Measurements from ENCODE around the gene ABCA4.

ABCA4 gene

DNA sequence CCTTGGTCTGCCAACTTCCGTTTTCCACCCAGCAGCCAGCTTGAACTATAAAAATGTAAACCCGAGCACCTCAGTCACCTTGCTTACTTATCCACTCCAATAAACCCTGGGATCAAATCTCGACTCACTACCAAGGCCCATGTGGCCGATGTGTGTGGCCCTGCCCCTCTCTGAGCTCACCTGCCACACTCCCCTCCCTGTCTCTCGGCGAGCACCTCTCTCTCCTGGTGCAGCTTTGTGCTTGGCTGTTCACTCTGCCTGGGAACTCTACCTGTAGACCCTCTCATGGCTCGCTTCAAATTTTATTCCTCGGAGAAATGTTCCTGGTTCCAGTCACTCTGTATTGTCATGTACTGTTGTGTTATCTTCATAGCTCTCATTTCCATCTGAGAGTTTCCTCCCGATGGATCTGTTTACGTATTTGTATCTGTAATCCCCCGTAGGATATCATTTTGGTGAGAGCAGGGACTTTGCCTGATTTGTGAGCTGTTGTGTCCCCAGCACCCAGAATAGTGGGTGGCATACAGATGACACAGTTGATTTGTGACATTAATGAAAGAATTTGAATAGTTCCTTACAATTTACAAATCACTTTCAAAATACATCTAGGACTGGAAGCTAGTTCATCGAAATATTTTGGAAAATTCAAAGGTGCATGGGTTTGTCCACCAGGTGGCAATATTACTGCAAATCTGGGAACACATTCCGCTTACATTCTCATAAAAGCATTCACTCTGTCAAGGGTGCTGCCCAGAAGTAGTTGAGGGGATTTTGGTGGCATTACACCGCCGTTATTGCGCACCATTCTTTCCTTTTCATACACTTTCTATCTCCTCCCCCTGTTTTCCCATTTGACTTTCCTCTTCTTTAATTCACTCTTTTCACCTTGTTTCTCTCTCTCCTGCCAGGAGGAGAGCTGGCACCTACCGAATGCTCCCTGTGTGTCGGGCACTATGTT is 95.3 kb downstream of the ABCA4 start:
- DNase-seq = no peak

DNA sequence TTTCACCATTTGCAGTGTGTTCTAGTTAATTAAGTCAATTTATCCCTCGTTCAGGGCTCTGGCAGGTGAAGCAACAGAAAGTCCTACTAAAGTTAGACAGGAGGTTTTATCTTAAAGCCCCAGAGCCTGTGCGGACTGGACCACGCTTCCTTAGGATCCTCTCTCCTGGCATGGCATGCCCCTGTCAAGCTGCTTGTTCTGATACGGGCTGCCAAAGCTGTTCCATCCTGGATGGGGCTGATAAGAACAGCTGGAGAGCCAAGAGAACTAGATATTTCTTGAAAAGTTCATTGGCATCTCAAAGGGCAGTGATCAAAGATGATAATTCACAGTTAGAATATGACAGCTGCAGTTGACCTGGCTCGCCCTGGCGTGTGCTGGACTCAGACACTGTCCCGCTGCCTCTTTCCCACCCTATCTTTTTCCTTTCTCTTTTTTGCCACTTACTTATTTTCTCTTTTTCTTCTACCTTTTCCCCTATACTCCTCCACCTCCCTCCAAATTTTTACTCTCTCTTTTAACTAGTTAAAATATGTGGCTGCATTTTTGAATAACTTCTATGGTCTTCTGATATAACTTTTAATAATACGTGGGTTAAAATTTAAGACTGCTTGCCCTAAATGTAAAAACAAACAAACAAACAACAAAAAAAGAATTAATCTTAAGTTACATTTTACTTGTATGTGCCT is 96.7 kb downstream of the ABCA4 start:
- no peak for DNase-seq

DNA sequence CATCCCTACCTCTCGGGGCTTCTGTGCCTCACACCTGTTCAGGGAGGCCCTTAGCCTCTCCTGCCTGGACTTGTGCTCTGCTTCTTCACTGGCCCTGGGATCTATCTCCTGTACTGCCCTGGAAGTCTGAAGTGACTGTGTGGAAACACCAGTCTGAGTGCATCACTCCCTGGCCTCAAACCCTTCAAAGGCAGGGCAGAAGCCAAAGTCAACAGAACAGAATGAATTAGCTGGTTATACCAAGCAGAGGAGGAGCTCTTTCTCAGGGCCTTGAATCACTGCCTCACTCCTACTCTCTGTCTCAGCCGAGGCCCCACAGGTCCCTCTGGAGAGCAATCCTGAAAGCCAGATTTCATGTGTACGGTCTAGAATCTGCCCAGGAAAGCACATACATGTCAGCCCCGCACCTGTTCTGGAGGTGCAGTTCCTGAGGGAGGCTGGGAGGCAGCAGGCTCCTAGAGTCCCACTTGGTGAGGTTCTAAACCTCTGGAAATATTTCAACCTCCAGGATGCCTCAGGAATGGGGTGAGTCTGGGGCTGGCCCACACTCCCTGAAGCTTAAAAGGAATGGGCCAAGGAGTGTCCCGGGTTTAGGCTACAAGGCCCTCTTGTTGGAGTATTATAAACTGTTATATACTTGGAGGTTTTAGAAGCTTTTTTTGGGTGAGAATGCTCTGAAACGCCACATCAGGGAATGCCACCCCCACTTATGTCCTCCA is 98.3 kb downstream of the ABCA4 start:
- no peak for DNase-seq

DNA sequence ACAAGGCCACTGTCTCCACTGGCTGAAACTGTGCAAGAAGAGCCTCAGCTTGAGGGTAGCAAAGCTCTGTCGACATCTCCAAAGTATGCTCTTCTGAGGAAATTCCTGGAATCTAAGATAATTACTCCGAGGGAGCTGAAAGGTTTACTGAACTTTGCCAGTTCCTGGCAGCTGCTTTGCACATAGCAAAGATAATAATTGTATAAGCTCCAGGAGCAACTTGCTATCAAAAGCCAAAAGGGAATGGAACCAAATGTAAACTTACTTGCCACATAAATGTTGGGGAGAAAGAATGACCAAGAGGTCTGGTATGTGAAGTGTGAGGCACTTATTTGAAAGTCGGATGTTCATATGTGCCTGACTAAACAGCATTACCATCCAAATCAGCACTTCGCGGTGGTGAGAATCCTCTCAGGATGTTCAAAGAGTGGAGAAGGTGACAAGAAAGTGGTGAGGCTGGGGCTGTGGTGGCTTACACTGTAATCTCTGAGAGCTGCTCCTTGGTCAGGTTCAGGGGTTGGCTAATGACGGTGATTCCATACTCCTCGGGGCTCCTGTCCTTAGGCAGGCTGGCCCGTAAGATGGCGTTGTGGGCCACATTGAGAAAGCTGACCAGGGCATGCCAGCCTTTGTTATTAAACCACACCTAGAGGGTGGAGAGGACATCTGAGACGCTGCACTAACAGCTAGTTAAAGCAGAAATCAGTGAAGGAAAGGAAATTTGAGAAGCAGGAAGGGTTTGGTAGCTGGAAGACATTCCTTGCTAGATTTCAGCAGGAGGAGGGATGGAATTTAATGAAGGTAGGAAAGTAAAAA is 100.0 kb downstream of the ABCA4 start:
- DNase-seq = no peak

DNA sequence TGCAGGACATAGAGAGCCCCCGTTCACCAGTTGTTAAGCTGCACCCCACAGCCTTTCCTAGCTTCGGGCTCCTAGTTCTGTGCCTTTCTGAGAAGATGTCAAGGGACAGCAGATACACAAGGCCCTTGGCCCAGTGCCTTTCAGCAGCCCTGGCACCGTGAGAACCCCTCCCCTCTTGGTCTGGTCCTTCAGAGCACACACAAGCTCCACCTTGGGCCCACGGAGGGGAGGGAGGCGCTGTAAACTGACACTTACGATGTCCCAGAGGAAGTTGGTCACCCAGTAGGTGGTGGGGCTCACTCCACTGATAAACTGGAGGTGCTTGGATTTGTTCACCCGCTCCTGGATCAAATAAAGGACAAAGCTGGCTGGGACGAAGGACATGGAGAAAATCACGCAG is 101.6 kb downstream of the ABCA4 start:
- DNase-seq = no peak

DNA sequence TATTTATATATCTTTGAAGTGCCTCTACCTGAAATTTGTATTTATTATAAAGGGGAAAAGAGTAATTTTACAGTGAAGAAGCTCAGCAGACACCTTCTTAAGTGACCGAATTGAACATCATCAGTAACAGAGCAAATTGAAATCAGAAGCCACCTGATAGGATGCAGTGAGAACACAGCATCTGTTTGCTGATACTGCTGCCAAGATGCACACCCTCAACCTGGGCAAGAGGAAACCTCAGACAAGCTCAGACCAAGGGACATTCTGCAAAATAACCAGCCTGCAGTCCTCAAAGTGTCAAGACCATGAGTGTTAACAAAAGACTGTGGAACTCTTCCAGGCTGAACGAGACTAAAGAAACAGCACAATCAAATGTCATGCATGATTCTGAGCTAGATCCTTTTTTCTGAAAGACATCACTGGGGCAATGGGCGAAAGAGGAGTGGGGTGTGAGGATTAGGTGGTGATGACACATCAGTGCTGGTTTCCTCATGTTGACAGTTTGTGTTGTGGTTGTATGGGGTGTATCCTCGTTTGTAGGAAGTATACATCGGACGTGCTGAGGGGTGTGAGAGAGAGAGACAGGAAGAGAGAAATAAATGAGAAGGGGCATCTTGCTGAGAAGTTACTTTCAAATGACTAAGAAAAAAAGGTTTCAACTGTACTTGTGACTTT is 103.7 kb downstream of the ABCA4 start:
- peak; percentile 7 for DNase-seq

DNA sequence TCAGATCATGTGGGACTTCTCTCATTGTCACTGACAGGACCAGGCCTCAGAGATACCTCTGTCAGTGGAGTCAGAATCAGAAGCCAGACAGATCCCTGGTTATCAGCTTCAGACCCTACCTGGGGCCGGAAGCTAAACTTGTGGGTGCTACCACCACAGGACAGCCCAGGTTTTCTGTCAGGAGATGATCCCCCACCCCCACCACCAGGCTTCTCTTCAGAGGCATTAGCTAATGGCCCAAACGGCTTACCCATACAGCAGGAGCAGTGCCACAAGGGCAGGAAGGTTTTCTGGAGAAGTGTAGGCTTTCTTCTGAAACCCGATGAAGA is 105.5 kb downstream of the ABCA4 start:
- no peak for DNase-seq

DNA sequence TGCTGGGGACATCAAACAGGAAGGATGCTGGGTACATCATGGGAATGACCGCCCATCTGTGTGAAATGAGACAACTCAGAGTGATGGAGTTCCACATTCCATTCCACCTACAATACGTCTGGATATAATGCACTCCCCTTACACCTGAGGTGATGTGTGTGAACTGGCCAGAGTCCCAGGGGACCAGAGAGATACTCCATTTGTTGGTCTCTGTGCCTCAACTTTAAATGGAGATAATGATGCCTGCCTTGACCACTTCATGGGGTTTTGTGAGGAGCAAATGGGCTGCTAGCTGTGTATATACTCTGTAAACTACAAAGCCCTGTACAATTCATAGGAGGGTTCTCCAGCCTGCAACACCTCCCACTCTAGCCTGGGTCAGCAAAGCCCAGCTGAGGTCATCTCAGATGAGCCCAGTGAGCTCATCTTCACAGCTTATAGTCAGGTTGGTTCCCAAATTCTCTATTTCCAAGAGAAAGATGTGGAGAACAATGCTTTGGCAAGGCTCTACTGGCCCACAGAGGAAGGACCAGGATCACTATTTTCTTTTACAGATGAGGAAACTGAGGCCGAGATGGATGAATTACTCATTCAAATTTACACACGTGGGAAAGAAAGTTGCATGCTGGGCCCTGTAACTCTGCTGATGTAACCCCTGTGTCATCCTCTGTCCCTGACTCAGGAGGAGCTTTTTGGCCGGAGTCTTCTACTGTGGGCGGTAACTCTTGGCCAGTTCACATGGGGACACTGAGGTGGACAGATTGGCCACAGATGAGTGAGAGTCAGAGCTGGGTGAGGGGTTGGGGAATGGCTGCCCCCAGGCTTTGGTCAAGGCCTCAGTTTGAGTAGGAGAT is 106.1 kb downstream of the ABCA4 start:
- DNase-seq = no peak

DNA sequence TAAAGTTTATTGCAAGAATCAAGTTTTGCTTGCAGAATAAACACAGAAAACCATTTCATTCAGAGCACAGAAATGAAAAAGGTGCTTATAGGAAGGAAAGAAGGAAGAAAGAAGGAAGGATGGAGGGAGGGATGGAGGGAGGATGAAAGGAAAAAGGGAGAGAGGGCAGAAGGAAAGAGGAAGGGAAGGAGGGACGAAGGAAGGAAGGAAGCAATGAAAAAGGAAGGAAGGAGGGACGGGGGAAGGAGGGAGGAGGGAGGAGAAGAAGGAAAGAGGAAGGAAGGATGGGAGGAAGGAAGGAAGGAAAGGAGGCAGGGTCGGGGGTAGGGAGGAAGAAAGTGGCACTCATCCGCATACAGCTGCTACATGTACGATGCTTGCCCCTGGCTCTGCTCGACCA is 106.9 kb downstream of the ABCA4 start:
- no peak for DNase-seq

DNA sequence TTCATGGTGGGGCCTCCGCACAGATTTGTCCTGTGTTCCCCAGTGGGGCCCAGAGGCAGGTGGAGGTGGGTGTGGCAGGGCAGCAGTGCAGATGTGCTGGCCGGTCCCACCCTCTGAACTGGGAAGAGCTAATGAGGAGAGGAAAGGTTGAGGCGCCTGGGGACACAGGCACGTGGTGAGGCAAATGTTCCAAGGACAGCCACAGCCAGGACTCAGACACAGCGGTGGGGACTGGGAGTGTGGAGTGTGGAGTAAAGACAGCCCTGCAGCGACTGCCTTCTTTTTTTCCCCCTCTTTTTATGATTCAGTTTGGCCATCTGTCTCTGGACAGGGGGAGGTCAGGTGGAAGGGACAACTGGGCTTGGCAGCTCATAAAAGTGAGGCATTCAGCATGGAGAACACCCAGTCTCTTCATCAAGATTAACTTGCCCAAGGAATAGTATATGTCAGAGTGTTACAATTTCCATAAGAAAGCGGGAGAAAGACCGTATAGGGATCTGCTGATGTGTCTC is 107.5 kb downstream of the ABCA4 start:
- no peak for DNase-seq

DNA sequence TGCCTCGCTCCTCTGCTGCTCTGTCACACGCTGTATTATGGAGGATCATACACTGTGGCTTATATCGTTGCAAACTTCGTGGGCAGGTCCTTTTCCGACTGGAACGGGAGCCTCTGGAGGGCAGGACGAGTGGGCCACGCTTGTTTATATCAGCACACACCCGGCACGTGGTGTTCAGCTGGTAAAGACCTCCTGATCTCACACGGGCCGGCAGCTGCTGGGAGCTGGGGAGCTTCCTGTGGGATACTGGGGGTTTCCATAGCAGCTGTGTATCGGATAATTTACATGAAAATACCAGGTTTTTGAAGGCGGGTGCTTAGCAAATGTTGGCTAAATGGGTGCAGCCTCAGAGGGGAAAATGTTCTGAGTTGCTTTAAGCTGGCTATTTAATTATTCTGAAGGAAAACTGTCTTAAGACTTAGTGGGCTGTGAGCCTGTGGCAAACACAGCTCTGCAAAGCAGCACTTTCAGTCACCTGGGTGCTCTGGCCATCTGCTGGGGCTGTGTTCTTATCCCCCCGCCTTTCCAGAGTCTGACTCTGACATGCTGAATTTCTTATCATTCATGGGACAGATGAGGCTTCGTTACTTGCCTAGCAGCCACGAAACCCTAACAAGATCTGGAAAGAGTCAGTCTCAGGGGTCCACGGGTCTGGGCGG is 108.1 kb downstream of the ABCA4 start:
- DNase-seq = no peak

DNA sequence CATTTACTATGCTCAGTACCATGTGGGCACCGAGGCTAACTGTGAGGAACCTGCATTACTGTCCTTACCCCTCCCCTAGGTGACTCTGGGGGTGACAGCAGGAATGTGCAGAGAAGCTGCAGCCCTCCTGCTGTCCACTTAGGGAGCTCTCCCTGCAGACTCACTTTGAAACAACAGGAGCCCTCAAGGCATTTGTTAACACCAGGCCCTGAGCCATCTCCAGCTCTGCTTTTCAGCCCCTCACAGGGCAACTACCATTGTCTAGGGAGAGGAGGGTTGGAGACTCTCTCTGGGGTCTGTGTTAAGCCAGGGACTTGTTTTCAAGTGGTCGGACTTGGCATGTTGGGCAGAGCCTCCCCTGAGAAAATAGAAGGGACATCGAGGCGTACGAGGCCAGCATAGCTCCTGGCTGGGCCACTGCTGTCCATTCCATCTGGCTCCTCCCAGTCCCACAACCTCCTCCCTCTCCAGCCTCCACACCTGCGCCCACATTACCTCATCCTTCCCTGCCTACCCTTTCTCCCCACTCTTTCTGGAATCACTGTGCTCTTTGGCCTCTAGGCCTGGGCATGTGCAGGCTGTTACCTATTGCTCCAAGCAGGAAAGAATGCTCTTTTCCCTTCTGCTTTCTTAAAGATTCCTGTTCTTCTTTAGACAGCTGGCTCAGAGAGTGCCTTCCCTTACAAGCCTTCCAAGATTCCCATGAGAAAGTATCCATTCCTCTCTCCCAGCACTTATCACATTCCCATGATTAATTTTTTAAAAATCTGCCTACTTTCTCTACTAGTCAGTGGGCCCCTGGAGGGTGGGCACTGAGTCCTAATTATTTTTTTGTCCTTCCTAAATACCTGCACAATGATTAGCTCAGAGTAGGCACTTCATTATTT is 109.0 kb downstream of the ABCA4 start:
- DNase-seq = no peak

DNA sequence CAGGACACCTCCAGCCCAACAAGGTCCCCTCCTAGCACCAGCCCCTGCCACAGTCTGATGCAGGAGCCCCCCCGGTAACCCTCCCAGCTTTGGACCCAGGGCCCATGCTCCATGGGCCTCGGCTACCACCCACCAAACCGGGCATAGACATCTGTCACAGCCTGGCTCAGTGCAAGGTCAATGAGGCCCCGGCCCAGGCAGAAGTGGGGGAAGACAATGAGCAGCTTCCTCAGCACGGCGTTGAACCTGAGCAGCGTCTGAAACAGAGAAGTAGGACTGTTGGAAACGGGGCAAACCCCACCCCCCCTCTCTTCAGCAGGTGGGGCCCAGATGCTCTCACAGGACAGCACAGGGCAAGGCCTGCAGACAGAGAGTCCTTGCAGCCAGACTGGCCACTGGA is 109.8 kb downstream of the ABCA4 start:
- no peak for DNase-seq

DNA sequence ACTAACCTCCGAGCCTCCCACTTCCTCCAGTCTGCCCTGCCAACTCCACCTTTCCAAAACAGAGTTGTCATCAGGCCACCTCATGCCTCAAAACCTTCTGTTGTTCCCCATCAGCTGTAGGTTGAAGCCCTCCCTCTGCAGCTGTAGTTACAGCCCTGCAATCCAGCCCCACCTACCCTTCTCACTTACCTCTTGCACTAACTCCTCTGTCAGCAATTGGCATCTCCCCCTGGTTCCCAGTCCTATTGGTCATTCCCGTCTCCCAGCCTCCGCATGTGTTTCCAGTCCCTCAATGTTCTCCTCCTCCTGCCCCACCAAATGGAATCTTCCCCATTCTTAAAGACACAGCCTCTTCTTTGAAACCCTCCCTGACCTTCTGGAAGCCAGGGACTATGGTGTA is 111.6 kb downstream of the ABCA4 start:
- no peak for DNase-seq

DNA sequence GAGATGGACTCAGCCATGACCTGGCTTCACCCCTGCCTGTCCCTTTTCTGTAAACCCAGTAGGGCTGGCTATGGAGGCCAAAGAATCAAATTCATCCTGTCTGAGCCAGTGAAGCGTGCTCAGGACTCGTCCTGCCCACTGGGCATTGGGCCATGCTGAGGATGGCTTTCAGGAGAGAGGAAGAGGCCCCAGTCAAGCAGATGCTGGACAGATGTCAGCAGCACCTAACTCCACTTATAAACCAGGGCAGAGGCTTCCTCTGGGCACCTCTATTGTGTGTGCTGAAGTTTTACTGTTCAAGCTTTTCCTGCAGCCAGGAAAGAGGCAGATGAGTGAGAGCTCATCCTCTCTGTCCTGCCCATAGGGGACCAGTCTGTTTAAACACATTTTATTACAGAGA is 114.3 kb downstream of the ABCA4 start:
- no peak for DNase-seq

DNA sequence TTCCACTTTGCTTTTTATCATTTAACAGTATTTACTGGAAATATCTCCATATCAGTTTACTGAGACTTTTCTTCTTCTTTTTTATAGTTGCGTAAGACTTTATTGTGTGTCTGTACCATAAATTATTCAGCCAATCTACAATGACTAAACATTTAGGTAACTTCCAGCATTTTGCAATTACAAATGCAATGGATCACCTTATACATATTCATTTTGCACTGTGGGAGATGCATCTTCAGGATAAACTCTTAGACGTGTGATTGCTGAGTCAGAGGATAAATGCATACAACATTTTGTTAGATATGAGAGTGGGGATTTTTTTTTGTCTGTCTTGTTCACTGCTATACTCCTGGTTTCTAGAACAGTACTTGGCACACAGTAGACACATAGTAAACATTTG is 116.0 kb downstream of the ABCA4 start:
- no peak for DNase-seq

DNA sequence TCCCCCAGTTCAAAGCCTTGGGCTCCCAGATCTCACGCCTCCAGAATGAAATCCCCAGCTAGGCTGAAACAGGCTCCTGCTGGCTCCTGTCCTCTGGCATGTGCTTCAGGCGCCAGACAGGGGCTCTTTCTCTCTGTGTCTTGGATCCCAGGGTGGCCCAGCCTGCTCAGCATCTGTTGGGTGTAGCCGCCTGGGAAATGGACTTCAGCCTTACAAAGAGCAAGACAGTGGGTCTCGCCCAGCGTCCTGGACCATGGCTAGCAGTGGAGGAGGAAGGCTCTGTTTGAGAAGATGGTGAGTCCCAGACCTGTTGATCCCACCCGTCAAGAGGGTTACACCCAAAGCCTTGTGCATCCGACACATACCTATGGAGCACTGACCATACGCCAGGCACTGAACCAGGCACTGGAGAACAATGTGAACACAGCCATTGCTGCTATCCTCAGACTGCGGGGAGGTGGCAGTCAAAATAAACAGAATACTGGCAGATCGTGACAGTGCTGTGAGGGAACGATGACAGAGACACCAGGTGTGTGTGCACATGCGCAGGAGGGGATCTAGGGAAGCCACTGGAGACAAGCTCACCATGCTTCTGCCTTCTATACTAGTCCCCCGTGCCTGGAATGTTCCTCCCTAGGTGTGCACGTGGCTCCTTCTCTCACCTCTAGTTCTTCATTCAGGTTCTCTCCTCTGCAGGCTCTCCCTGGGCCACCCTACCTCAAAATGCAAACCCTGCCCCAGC is 118.7 kb downstream of the ABCA4 start:
- no peak for DNase-seq

DNA sequence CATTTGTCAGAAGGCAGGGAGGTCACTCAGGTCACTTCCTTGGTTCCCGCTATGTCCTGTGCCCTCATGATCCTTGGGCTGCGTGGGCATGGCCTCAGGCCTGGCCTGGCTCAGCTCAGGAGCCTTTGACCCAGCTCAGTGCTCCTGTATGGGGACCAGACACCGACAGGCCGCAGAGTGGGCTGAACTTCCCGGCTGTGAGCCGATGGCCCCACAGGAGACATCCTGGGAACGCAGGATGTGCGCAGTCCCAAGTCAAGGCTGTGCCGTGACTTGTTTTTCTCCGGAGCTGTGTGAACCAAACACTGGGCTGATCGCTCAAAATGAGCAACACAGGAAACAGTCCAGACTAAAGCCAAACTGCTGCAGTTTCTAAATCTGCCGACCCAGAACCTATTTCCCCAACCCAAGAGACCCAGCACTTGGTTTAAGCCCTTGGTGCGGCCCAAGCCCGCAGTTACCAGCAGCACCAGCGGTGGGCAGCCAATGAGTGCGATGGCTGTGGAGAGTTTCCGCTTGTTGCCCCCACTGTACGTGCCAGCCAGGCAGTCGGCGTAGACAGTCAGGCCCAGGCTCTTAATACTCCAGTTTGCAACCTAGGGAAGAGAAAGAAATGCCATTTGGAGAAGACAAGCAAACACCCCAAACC is 119.4 kb downstream of the ABCA4 start:
- no peak for DNase-seq
